GM10847 (cell line): Measurements from ENCODE around the gene LRCOL1.

Experiments used
- POLR2A ChIP-seq: IDR thresholded peaks from 2 replicates; pipeline ENCODE4 v1.6.1; 2011; ENCODE audit not compliant: insufficient read length; ENCODE audit errors: extremely low read depth

LRCOL1 gene

GRCh38 chr12:132610051-132610759 lies at the start of gene LRCOL1:
Gene LRCOL1, minus strand, starts transcription at chr12:132610582. Its CDS starts 4,331 bp downstream, at chr12:132606251.
- no peak for TF ChIP-seq POLR2A

- TF ChIP-seq POLR2A = no peak
Observed at GRCh38 chr12:132660052-132660451, 49.7 kb upstream of the LRCOL1 start.

GRCh38 chr12:132659146-132659545 lies 48.8 kb upstream of the LRCOL1 start:
- no peak for TF ChIP-seq POLR2A

GRCh38 chr12:132658149-132658894 lies 47.9 kb upstream of the LRCOL1 start:
- TF ChIP-seq POLR2A = no peak

- TF ChIP-seq POLR2A = no peak
Observed at GRCh38 chr12:132657004-132657727, 46.8 kb upstream of the LRCOL1 start.

- TF ChIP-seq POLR2A = no peak
Observed at GRCh38 chr12:132653567-132654290, 43.3 kb upstream of the LRCOL1 start.

GRCh38 chr12:132651444-132652100 lies 41.2 kb upstream of the LRCOL1 start:
- TF ChIP-seq POLR2A = no peak

- no peak for TF ChIP-seq POLR2A
Observed at GRCh38 chr12:132649226-132649945, 39.0 kb upstream of the LRCOL1 start.

GRCh38 chr12:132648616-132649225 lies 38.3 kb upstream of the LRCOL1 start:
- no peak for TF ChIP-seq POLR2A

- TF ChIP-seq POLR2A = no peak
Observed at GRCh38 chr12:132647858-132648257, 37.5 kb upstream of the LRCOL1 start.

- no peak for TF ChIP-seq POLR2A
Observed at GRCh38 chr12:132646850-132647249, 36.5 kb upstream of the LRCOL1 start.

- no peak for TF ChIP-seq POLR2A
Observed at GRCh38 chr12:132642846-132643835, 32.8 kb upstream of the LRCOL1 start.

- no peak for TF ChIP-seq POLR2A
Observed at GRCh38 chr12:132641811-132642650, 31.6 kb upstream of the LRCOL1 start.
